Measurements from ENCODE around the gene RABAC1. TPM values are rescaled to one million over a fixed set of nuclear protein-coding genes. Genes with fewer than 3 reads are reported as not detected.

RABAC1 gene
- polyA plus RNA-seq, 1 donor (not counting 4 experiments of a cell fraction or from before 2014, with no cell fraction given) = 107 TPM

DNA sequence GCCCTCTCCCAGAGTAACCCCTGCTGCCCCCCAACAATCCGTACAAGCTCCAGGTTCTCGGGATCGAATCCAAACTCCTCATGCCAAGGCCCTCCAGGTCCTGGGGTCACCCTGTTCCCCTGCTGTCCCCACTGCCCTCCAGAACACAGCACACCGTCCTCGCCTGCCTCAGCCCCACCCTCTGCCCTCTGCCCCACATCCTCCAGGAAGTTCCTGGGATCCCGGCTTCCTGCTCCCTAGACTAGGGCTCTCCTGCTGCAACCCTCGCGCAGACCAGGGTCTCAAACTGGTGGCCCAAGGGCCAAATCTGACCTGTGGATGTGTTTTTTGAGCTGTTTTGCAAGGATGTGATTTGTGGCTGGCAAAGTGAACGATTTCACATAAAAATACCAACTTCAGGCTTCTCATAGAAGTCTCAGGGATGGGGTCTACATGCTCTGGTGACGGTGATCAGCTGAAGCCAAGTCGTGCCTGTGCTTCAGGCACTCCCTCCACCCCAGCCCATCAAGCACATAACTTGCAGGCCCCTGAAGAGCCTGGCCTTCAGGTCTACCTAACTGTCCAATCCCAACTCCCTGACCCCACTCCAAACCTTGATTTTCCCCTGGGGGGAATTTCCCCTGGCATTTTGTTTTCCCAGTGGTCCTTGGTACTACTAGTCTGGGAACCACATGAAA is 1.8 kb downstream of the RABAC1 start:
- no peaks in the 10 kb centered on the region for H3K9me1 ChIP-seq (ENCODE audit: control insufficient read depth, extremely low read depth, insufficient read depth, low read length)
- H3K9ac ChIP-seq (ENCODE audit: control insufficient read depth, extremely low read depth, insufficient read depth, low read length) = peak overlapping the region; percentile 22
- no peaks in the 10 kb centered on the region for H3K9me3 ChIP-seq (ENCODE audit: control insufficient read depth, low read depth, low read length)
- peaks cover 7% of the 10 kb centered on the region for H4K20me1 ChIP-seq (ENCODE audit: control insufficient read depth, extremely low read depth, insufficient read depth, low read length)
- peak overlapping the region; percentile 88 for H3K4me2 ChIP-seq (ENCODE audit: control insufficient read depth, extremely low read depth, insufficient read depth, low read depth, low read length)
- H3K4me1 ChIP-seq (ENCODE audit: control insufficient read depth, extremely low read depth, insufficient read depth, low read length) = peaks cover 14% of the 10 kb centered on the region
- DNase-seq (ENCODE audit: low read depth, low spot score) (no peak), FAIRE-seq (no peak)
- no peaks in the 10 kb centered on the region for H3K27me3 ChIP-seq (ENCODE audit: control insufficient read depth, extremely low read depth, insufficient read depth, low read length)
- peaks cover 0 to 9% of the 10 kb centered on the region in 2 experiments for H3K36me3 ChIP-seq (ENCODE audit: control insufficient read depth in 2 of 2, extremely low read depth in 1 of 2, insufficient read depth in 2 of 2, low read length in 2 of 2)
- no peak overlapping the region for H3K4me3 ChIP-seq (ENCODE audit: control insufficient read depth in 2 of 3, extremely low read depth in 1 of 3, insufficient read depth in 2 of 3, low read depth in 1 of 3, low read length in 3 of 3)
- dilution Hi-C loops (cut with MboI; ENCODE audit: extremely low pct_ligation_motif_present, low sequenced_read_pairs) = no loop called here
- TF ChIP-seq EZH2 (IDR thresholded peaks at IDR 0.05; ENCODE audit: low read length) = no peak
- TF ChIP-seq, protein P1, sequence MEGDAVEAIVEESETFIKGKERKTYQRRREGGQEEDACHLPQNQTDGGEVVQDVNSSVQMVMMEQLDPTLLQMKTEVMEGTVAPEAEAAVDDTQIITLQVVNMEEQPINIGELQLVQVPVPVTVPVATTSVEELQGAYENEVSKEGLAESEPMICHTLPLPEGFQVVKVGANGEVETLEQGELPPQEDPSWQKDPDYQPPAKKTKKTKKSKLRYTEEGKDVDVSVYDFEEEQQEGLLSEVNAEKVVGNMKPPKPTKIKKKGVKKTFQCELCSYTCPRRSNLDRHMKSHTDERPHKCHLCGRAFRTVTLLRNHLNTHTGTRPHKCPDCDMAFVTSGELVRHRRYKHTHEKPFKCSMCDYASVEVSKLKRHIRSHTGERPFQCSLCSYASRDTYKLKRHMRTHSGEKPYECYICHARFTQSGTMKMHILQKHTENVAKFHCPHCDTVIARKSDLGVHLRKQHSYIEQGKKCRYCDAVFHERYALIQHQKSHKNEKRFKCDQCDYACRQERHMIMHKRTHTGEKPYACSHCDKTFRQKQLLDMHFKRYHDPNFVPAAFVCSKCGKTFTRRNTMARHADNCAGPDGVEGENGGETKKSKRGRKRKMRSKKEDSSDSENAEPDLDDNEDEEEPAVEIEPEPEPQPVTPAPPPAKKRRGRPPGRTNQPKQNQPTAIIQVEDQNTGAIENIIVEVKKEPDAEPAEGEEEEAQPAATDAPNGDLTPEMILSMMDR (optimal IDR thresholded peaks at IDR 0.05 in 1 of 3, IDR thresholded peaks at IDR 0.05 in 1 of 3, conservative IDR thresholded peaks at IDR 0.05 in 1 of 3; ENCODE audit: extremely low read depth in 1 of 3, insufficient read depth in 2 of 3, low read length in 3 of 3) = no peak
- H3K79me2 ChIP-seq (ENCODE audit: control insufficient read depth, insufficient read depth, low read length) = no peaks in the 10 kb centered on the region
- H3K27ac ChIP-seq (ENCODE audit: control insufficient read depth, insufficient read depth, low read length) = no peak overlapping the region
- H2AFZ ChIP-seq (ENCODE audit: control insufficient read depth, low read length) = no peak overlapping the region

DNA sequence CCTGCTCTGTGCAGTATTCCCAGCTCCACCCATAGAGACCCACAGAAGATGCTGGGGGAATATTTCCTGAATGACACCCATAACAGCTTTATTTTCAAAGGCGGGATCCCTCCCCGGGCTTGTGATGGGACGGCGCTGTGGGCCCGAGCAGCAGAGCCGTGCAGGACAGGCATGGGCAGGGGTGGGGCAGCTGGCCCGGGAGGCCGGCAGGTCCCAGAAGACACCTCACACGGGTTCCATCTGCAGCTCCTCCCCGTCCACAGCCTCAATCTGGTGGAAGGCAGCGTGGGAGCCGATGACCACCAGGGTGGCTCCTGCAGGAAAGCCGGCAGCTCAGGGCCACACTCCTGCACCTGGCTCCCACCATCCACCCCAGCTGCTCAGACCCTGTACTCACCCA is 2.5 kb downstream of the RABAC1 start:
- H3K4me2 ChIP-seq (ENCODE audit: control insufficient read depth, extremely low read depth, insufficient read depth, low read depth, low read length) = no peak overlapping the region
- FAIRE-seq (no peak), DNase-seq (ENCODE audit: low read depth, low spot score) (no peak)
- H3K36me3 ChIP-seq (ENCODE audit: control insufficient read depth in 2 of 2, extremely low read depth in 1 of 2, insufficient read depth in 2 of 2, low read length in 2 of 2) = peaks cover 0 to 9% of the 10 kb centered on the region in 2 experiments
- H2AFZ ChIP-seq (ENCODE audit: control insufficient read depth, low read length) = no peak overlapping the region
- H3K9me3 ChIP-seq (ENCODE audit: control insufficient read depth, low read depth, low read length) = no peaks in the 10 kb centered on the region
- no peaks in the 10 kb centered on the region for H3K27me3 ChIP-seq (ENCODE audit: control insufficient read depth, extremely low read depth, insufficient read depth, low read length)
- dilution Hi-C loops (cut with MboI; ENCODE audit: extremely low pct_ligation_motif_present, low sequenced_read_pairs) = no loop called here
- H3K27ac ChIP-seq (ENCODE audit: control insufficient read depth, insufficient read depth, low read length) = no peak overlapping the region
- H3K4me1 ChIP-seq (ENCODE audit: control insufficient read depth, extremely low read depth, insufficient read depth, low read length) = peaks cover 14% of the 10 kb centered on the region
- H4K20me1 ChIP-seq (ENCODE audit: control insufficient read depth, extremely low read depth, insufficient read depth, low read length) = peaks cover 7% of the 10 kb centered on the region
- H3K79me2 ChIP-seq (ENCODE audit: control insufficient read depth, insufficient read depth, low read length) = no peaks in the 10 kb centered on the region
- H3K9me1 ChIP-seq (ENCODE audit: control insufficient read depth, extremely low read depth, insufficient read depth, low read length) = no peaks in the 10 kb centered on the region
- H3K9ac ChIP-seq (ENCODE audit: control insufficient read depth, extremely low read depth, insufficient read depth, low read length) = no peak overlapping the region
- no peak overlapping the region for H3K4me3 ChIP-seq (ENCODE audit: control insufficient read depth in 2 of 3, extremely low read depth in 1 of 3, insufficient read depth in 2 of 3, low read depth in 1 of 3, low read length in 3 of 3)
- no peak for TF ChIP-seq EZH2 (IDR thresholded peaks at IDR 0.05; ENCODE audit: low read length)
- TF ChIP-seq, protein P1 (optimal IDR thresholded peaks at IDR 0.05 in 1 of 3, IDR thresholded peaks at IDR 0.05 in 1 of 3, conservative IDR thresholded peaks at IDR 0.05 in 1 of 3; ENCODE audit: extremely low read depth in 1 of 3, insufficient read depth in 2 of 3, low read length in 3 of 3) = no peak

Measured in keratinocyte (primary cell).